ENCODE results near the gene APC2.

The APC2 gene

DNA sequence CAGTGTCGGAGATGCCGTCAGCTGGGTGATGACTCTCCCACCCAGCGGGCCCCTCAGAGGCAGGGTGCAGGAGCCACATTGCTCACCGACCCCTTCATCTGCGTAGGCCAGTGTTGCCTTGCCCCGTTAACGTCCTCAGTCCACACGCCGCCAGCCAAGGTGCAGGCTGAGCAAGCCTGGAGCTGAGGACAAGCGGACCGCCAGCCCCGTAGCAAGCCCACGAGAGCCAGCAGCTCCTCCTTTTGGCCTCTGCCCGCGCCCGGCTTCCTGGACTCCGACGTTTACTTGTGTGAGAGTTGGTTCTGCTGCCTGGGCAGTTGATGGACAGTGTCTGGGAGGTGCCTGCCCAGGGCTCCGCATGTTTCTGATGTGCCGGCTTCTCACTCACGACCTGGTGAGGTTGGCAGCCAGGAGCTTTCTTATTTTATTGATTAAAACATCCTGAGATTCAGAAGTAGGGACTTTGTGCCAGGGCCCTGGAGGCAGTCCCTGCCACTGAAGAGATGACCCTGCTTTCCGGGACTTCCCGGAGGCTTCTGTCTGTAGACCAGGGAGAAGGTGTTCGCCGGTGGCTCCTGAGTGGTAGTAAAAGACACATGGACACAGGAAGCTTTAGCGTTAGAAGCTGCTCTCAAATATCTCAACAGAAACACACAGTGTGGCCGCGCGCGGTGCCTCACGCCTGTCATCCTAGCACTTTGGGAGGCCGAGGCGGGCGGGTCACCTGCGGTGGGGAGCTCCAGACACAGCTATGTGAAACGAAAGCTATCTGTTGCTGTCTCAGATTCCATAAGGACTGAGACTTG is 36.7 kb upstream of the APC2 start:
- no peak overlapping the region for H3K4me2 ChIP-seq (ENCODE audit: low read length)
- H4K20me1 ChIP-seq (ENCODE audit: insufficient read depth, low read length), result peaks cover 96% of the 10 kb centered on the region
- H3K27ac ChIP-seq (ENCODE audit: low read length), result no peak overlapping the region
- H3K4me1 ChIP-seq (ENCODE audit: low read length), result peaks cover 46% of the 10 kb centered on the region
- no peak for TF ChIP-seq EZH2phosphoT487 (IDR thresholded peaks at IDR 0.05; ENCODE audit: low read depth)
- TF ChIP-seq, protein P1, sequence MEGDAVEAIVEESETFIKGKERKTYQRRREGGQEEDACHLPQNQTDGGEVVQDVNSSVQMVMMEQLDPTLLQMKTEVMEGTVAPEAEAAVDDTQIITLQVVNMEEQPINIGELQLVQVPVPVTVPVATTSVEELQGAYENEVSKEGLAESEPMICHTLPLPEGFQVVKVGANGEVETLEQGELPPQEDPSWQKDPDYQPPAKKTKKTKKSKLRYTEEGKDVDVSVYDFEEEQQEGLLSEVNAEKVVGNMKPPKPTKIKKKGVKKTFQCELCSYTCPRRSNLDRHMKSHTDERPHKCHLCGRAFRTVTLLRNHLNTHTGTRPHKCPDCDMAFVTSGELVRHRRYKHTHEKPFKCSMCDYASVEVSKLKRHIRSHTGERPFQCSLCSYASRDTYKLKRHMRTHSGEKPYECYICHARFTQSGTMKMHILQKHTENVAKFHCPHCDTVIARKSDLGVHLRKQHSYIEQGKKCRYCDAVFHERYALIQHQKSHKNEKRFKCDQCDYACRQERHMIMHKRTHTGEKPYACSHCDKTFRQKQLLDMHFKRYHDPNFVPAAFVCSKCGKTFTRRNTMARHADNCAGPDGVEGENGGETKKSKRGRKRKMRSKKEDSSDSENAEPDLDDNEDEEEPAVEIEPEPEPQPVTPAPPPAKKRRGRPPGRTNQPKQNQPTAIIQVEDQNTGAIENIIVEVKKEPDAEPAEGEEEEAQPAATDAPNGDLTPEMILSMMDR (IDR thresholded peaks at IDR 0.05; ENCODE audit: low read depth, low read length), result no peak
- H3K36me3 ChIP-seq (replicated peaks; ENCODE audit: low read depth, low read length), result peaks cover 75% of the 10 kb centered on the region
- no peak overlapping the region for H3K9ac ChIP-seq (ENCODE audit: low read length)
- H3K27me3 ChIP-seq (ENCODE audit: low read depth, low read length), result no peaks in the 10 kb centered on the region
- H3K79me2 ChIP-seq (ENCODE audit: low read length), result peaks cover 100% of the 10 kb centered on the region
- H2AFZ ChIP-seq (ENCODE audit: low read depth, low read length), result no peak overlapping the region
- H3K4me3 ChIP-seq (ENCODE audit: low read length), result no peak overlapping the region
- no peaks in the 10 kb centered on the region for H3K9me3 ChIP-seq (ENCODE audit: insufficient read depth, low read length)

DNA sequence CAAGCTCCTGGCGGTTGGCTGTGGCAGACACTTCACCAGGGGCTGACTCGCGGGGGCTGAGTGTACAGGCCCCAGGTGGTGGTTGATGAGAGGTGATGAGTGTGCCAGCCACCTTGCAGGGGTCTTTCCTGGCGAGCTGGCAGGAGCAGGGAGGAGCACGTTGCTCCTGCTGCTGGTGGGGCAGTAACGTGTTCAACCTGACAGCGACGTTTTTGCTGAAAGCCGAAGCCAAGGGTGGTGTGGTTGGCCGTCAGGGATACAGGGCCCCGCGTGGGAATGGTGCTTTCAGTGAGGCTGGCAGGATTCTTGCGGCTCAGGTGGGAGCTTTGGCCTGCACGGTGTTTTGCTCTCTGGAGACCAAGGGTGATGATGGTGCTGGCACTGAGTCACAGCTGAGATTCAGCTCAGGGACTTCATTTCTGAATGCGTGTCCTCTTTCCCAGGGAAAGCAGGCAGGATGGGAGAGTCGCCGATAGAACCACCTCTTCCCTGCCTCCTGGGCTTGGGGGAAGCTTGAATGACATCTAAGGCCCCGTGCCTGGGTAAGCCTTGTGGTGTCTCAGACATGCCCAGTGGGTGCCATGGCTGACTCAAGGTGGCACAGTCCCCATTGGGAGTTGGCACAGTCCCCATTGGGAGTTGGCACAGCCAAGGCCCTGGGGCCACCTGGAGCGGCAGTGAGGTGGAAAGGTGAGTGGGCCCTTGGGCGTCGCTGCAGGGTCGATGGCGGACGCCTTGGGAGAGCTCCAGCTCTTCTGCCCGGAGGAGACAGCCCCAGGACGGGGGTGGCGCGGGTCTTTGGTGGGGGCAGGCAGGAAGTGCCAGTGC is 33.7 kb upstream of the APC2 start:
- H3K4me3 ChIP-seq (ENCODE audit: low read length), result no peak overlapping the region
- H4K20me1 ChIP-seq (ENCODE audit: insufficient read depth, low read length), result peaks cover 94% of the 10 kb centered on the region
- H3K27ac ChIP-seq (ENCODE audit: low read length), result no peak overlapping the region
- H3K36me3 ChIP-seq (replicated peaks; ENCODE audit: low read depth, low read length), result peaks cover 72% of the 10 kb centered on the region
- no peak overlapping the region for H3K4me2 ChIP-seq (ENCODE audit: low read length)
- no peaks in the 10 kb centered on the region for H3K9me3 ChIP-seq (ENCODE audit: insufficient read depth, low read length)
- peaks cover 99% of the 10 kb centered on the region for H3K79me2 ChIP-seq (ENCODE audit: low read length)
- no peaks in the 10 kb centered on the region for H3K27me3 ChIP-seq (ENCODE audit: low read depth, low read length)
- no peak overlapping the region for H2AFZ ChIP-seq (ENCODE audit: low read depth, low read length)
- TF ChIP-seq, protein P1 (IDR thresholded peaks at IDR 0.05; ENCODE audit: low read depth, low read length), result no peak
- TF ChIP-seq EZH2phosphoT487 (IDR thresholded peaks at IDR 0.05; ENCODE audit: low read depth), result no peak
- no peak overlapping the region for H3K9ac ChIP-seq (ENCODE audit: low read length)
- peaks cover 25% of the 10 kb centered on the region for H3K4me1 ChIP-seq (ENCODE audit: low read length)

DNA sequence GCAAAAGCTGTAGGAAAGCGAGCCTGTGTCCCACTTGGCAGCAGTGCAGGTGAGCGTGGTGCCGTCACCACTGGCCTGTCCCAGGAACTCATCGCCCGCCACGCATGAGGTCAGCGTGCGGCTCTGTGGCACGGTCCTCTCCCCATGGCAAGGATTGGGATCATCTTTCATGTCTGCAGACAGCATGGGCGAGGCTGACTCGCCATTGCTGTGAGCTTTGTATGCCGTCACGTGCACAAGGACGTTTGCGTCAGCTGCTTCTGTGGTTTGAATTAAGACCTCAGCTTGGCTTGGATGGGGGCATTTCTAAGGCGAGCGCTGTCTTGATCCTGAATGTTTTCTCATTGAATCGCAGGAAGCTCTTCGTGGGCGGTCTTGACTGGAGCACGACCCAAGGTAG is 32.8 kb upstream of the APC2 start:
- Histone ChIP-seq H3K4me1 (ENCODE audit: low read length) (peaks cover 25% of the 10 kb centered on the region), H3K36me3 (replicated peaks; ENCODE audit: low read depth, low read length) (peaks cover 70% of the 10 kb centered on the region)
- TF ChIP-seq EZH2phosphoT487 (IDR thresholded peaks at IDR 0.05; ENCODE audit: low read depth), result no peak
- TF ChIP-seq, protein P1 (IDR thresholded peaks at IDR 0.05; ENCODE audit: low read depth, low read length), result no peak

More for the DNA sequence above, 32.8 kb upstream of the APC2 start:
- Histone ChIP-seq H2AFZ (ENCODE audit: low read depth, low read length) (no peak overlapping the region), H3K9ac (ENCODE audit: low read length) (no peak overlapping the region), H3K27me3 (ENCODE audit: low read depth, low read length) (no peaks in the 10 kb centered on the region), H3K4me2 (ENCODE audit: low read length) (no peak overlapping the region), H4K20me1 (ENCODE audit: insufficient read depth, low read length) (peaks cover 93% of the 10 kb centered on the region), H3K79me2 (ENCODE audit: low read length) (peaks cover 99% of the 10 kb centered on the region), H3K4me3 (ENCODE audit: low read length) (no peak overlapping the region), H3K27ac (ENCODE audit: low read length) (no peak overlapping the region), H3K9me3 (ENCODE audit: insufficient read depth, low read length) (no peaks in the 10 kb centered on the region)
